Measurements from ENCODE around the gene PLCH2. TPM values are rescaled to one million over a fixed set of nuclear protein-coding genes. Genes with fewer than 3 reads are reported as not detected.

Gene PLCH2
- total and polyA plus RNA-seq, 2 of the 13 experiments (the other 11 are each of a cell fraction or from before 2014, with no cell fraction given) = 0.15 to 0.67 TPM

- DNase-seq (ENCODE audit: low spot score) (peak; percentile 12), ATAC-seq (peak; percentile 17), FAIRE-seq (no peak)
- Histone ChIP-seq H3K9ac (ENCODE audit: insufficient read depth, low read depth, low read length) (no peak overlapping the region), H3K9me3 (ENCODE audit: low read length) (no peaks in the 10 kb centered on the region), H3K27me3 (ENCODE audit: control insufficient read depth in 1 of 2, insufficient read depth in 2 of 2, low read length in 2 of 2) (peaks cover 28 to 72% of the 10 kb centered on the region in 2 experiments; a peak in 4 of 5 replicates), H3K4me1 (ENCODE audit: insufficient read depth, low read length) (no peaks in the 10 kb centered on the region; the same call in 1 of the 2 replicates), H3K27ac (ENCODE audit: extremely low read length, insufficient read depth, low read length) (no peak overlapping the region), H3K36me3 (replicated peaks in 1 of 2; ENCODE audit: control insufficient read depth in 1 of 2, insufficient read depth in 2 of 2, low read length in 2 of 2) (no peaks in the 10 kb centered on the region), H4K20me1 (ENCODE audit: insufficient read depth, low read length) (no peaks in the 10 kb centered on the region), H3K4me2 (ENCODE audit: low read depth, low read length) (no peak overlapping the region), H3K4me3 (replicated peaks in 1 of 3; ENCODE audit: insufficient read depth in 1 of 3, low read depth in 2 of 3, low read length in 3 of 3) (no peak overlapping the region), H2AFZ (ENCODE audit: low read length) (no peak overlapping the region), H3K79me2 (ENCODE audit: insufficient read depth, low read length) (no peaks in the 10 kb centered on the region)
- ChIA-PET CTCF (ENCODE audit: low intra/inter-chr PET ratio, low total read pairs) (no interaction called here), POLR2A (no interaction called here)
- in situ Hi-C loops (cut with HindIII; ENCODE audit: extremely low pct_ligation_motif_present, low pct_unique_long_range_greater_than_20kb) (no loop called here), intact Hi-C loops (cut with micrococcal nuclease; ENCODE audit: unreplicated experiment) (no loop called here)
- BruUV-seq (replicated peaks) = no TSS peak
- 35% methylated on average over 8 of the region's 18 CpGs for WGBS (ENCODE audit: low lambda C conversion rate)
- TF ChIP-seq XRCC5 (optimal IDR thresholded peaks at IDR 0.05; ENCODE audit: low read length) (no peak), MIER2 (CRISPR knock-in tag; IDR thresholded peaks at IDR 0.05) (no peak), PATZ1 (CRISPR knock-in tag; IDR thresholded peaks at IDR 0.05) (no peak), SNAI1 (CRISPR knock-in tag; IDR thresholded peaks at IDR 0.05; ENCODE audit: borderline replicate concordance) (no peak), RORA (CRISPR knock-in tag; IDR thresholded peaks at IDR 0.05) (no peak), KMT2A (CRISPR knock-in tag; IDR thresholded peaks at IDR 0.05) (no peak), MAFG (CRISPR knock-in tag; IDR thresholded peaks at IDR 0.05) (no peak), ZNF839 (CRISPR knock-in tag; IDR thresholded peaks at IDR 0.05; ENCODE audit: borderline replicate concordance) (no peak), ZNF331 (CRISPR knock-in tag; IDR thresholded peaks at IDR 0.05) (no peak), ZBTB20 (CRISPR knock-in tag; IDR thresholded peaks at IDR 0.05; ENCODE audit: borderline replicate concordance, low read depth) (no peak), WIZ (CRISPR knock-in tag; IDR thresholded peaks at IDR 0.05) (no peak), ZNF652 (CRISPR knock-in tag; IDR thresholded peaks at IDR 0.05; ENCODE audit: borderline replicate concordance, low read depth) (no peak), ELF1 (CRISPR knock-in tag; IDR thresholded peaks at IDR 0.05) (no peak), NFATC3 (CRISPR knock-in tag; IDR thresholded peaks at IDR 0.05) (no peak)
- TF ChIP-seq, protein P1, sequence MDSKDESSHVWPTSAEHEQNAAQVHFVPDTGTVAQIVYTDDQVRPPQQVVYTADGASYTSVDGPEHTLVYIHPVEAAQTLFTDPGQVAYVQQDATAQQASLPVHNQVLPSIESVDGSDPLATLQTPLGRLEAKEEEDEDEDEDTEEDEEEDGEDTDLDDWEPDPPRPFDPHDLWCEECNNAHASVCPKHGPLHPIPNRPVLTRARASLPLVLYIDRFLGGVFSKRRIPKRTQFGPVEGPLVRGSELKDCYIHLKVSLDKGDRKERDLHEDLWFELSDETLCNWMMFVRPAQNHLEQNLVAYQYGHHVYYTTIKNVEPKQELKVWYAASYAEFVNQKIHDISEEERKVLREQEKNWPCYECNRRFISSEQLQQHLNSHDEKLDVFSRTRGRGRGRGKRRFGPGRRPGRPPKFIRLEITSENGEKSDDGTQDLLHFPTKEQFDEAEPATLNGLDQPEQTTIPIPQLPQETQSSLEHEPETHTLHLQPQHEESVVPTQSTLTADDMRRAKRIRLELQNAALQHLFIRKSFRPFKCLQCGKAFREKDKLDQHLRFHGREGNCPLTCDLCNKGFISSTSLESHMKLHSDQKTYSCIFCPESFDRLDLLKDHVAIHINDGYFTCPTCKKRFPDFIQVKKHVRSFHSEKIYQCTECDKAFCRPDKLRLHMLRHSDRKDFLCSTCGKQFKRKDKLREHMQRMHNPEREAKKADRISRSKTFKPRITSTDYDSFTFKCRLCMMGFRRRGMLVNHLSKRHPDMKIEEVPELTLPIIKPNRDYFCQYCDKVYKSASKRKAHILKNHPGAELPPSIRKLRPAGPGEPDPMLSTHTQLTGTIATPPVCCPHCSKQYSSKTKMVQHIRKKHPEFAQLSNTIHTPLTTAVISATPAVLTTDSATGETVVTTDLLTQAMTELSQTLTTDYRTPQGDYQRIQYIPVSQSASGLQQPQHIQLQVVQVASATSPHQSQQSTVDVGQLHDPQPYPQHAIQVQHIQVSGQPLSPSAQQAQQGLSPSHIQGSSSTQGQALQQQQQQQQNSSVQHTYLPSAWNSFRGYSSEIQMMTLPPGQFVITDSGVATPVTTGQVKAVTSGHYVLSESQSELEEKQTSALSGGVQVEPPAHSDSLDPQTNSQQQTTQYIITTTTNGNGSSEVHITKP (CRISPR knock-in tag; IDR thresholded peaks at IDR 0.05; ENCODE audit: low read depth) = no peak
- TF ChIP-seq, protein P2, sequence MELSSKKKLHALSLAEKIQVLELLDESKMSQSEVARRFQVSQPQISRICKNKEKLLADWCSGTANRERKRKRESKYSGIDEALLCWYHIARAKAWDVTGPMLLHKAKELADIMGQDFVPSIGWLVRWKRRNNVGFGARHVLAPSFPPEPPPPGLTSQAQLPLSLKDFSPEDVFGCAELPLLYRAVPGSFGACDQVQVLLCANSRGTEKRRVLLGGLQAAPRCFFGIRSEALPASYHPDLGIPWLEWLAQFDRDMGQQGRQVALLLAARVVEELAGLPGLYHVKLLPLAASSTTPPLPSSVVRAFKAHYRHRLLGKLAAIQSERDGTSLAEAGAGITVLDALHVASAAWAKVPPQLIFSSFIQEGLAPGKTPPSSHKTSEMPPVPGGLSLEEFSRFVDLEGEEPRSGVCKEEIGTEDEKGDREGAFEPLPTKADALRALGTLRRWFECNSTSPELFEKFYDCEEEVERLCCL (CRISPR knock-in tag; IDR thresholded peaks at IDR 0.05; ENCODE audit: borderline replicate concordance) = no peak
- TF ChIP-seq, protein P3, sequence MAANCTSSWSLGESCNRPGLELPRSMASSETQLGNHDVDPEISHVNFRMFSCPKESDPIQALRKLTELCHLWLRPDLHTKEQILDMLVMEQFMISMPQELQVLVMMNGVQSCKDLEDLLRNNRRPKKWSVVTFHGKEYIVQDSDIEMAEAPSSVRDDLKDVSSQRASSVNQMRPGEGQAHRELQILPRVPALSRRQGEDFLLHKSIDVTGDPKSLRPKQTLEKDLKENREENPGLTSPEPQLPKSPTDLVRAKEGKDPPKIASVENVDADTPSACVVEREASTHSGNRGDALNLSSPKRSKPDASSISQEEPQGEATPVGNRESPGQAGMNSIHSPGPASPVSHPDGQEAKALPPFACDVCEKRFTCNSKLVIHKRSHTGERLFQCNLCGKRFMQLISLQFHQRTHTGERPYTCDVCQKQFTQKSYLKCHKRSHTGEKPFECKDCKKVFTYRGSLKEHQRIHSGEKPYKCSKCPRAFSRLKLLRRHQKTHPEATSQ (CRISPR knock-in tag; IDR thresholded peaks at IDR 0.05; ENCODE audit: borderline replicate concordance) = no peak
Measured at GRCh38 chr1:2448098-2448445, 28.0 kb upstream of the PLCH2 start.

Data from HepG2 (cell line).